ENCODE measurements around the gene KYNU.
"Not testable (repeated sequence)": the region's sequence is repeated elsewhere in the genome, so short reads cannot be mapped to it uniquely, and the experiment has no call there.

- TF ChIP-seq CTCF (IDR thresholded peaks at IDR 0.05; ENCODE audit: low read length); EZH2 (IDR thresholded peaks at IDR 0.05; ENCODE audit: borderline replicate concordance, low read length): not testable (repeated sequence)
These were observed 26.3 kb downstream of the KYNU start for GRCh38 chr2:142903726-142904125.
